NCI-H1930 (cell line): ENCODE measurements around the gene MCEMP1.

Experiments used
- DNase-seq, 2 experiments: peaks; one replicate each; lab custom pipeline; 2025; lab: John Stamatoyannopoulos, UW

Gene MCEMP1

DNA sequence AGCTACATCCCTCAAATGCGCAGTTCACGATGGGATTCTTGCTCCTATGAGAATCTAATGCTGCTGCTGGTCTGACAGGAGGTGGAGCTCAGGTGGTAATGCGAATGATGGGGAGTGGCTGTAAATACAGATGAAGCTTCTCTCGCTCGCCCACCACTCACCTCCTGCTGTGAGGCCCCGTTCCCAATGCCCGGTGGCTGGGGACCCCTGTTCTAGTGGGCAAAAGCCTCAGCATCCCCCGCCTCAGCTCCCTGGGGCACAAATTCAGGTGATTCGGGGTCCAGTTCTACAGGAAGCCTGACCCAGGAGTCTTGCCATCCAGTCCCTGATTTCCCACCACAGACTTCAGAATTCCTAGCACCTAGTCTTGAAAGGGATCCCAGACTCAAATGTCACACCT lies 4.4 kb upstream of the MCEMP1 start:
- DNase-seq, result no peak

DNA sequence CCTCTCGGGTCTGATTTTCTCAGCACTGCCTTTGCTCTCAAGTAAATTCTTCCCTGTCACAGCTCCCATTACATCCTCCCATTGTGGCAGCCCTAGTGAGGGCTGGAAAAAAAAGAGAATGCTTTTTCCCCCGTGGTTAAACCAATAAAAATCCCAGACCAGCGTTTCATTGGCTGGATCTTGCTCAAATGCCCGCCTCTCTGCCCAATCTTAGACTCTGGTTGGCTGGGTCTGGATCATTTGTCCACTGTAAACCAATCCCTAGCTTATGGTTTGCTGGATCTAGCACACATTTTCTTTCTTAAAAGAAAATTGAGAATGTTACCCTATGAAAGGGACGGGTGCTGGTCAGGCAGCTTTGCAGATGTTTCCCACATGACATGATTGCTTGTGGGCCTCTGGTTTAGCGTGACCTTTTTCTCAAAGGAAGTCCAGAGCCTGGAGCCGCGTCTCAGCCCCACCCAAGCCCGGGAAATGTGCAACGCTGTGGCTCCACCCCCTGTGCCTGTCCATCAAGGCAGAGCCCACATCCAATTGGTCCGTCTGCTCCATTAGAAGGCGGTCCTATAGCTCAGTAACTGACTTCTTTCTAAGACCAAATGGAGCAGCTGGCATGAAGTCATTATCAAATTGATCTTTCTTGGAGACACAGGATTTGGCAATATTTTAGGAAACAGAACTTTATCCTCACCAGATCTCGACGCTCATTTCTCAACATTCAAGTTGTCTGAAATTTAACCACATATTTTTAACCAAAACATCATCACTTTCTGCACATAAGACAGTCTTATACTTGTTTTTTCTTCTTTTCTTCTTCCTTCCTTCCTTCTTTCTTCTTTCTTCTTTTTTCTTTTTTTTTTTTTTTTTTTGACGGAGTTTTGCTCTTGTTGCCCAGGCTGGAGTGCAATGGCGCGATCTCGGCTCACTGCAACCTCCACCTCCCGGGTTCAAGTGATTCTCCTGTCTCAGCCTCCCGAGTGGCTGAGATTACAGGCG lies 2.6 kb upstream of the MCEMP1 start:
- DNase-seq, result no peak

DNA sequence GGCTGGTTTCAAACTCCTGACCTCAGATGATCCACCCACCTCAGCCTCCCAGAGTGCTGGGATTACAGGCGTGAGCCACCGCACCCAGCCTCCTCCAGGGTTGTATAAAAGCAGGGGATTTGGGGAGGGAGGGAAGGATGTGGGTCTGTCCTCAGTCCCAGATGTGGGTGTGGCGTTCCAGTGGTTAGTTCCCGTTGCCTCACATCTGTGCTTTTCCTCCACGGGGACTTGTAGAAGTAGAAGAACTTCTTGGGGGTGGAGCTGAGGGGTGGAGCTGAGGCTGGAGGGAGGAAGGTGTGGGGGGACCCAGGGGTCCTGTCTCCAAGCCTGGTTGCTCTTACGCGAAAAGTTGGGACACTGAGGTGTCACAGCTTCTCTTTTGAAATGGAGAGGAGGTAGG lies 514 bp upstream of the MCEMP1 start:
- DNase-seq, result no peak

DNA sequence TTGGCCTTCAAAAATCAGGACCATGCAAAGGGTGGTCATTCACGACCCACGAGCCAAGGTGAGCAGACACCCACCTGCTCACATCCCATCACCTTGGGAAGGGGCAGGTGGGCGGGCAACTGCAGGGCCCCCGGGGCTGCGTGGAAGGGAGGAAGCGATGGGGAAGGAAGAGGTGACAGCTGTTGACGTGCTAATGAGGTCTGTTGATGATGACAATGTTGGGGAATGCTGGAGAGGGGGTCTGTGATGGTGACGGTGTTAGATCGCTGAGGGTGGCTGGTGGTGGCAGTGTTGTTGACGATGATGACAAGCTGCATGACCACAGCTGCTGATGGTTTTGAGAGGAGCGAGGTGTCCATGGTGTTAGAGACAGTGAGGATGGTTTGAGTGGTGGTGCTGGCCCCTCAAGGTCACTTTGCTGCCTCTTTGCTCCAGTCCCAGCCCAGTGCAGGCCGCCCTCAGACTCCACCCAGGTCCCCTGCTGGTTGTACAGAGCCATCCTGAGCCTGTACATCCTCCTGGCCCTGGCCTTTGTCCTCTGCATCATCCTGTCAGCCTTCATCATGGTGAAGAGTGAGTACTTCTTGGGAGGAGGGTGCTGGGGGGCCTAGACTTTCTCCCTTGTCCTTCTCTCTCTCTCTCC lies 900 bp downstream of the MCEMP1 start:
- DNase-seq, result no peak

DNA sequence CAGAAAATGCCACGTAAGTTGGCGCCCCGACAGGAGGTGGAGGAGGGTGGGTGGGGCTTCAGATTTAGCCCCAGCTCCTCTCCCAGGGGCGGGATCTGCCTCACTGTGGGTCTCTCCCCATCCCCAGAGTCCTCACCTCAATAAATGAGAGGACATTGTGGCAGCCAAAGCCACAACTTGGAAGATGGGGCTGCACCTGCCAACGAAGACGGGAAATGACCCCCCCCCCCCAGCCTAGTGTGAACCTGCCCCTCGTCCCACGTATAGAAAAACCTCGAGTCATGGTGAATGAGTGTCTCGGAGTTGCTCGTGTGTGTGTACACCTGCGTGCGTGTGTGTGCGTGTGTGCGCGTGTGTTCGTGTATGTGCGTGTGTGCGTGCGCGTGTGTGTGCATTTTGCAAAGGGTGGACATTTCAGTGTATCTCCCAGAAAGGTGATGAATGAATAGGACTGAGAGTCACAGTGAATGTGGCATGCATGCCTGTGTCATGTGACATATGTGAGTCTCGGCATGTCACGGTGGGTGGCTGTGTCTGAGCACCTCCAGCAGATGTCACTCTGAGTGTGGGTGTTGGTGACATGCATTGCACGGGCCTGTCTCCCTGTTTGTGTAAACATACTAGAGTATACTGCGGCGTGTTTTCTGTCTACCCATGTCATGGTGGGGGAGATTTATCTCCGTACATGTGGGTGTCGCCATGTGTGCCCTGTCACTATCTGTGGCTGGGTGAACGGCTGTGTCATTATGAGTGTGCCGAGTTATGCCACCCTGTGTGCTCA lies 2.3 kb downstream of the MCEMP1 start:
- DNase-seq, result peak in 1 of 2 experiments; percentile 17

DNA sequence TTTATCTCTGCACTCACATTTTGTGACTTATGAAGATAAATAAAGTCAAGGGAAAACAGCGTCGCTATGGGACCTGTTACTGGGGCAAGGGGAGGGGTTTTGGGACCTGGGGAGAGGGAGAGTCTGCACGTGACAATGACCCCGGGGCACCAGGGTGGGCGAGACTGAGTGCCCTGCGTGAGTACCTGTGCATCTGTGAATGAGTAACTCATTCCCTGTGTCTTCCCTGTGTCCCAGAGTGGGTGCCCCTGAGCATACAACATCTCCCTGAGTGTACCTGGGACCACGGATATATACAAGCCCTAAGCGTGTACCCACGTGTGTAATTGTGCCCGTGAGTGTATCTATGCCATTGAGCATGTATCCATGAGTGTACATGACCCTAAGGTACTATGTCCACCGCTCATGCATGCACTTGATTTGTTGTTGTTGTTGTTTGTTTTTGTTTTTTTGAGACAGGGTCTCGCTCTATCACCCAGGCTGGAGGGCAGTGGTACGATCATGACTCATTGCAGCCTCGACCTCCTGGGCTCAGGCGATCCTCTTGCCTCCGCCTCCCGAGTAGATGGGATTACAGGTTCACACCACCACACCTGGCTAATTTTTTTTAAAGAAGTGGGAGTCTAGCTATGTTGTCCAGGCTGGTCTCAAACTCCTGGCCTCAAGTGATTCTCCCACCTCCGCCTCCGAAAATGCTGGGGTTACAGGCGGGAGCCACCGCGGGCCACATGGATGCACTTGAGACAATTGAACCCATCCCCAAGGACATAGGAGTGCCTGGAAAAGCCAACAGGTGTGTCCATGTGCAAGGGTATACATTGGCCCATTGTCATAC lies 3.1 kb downstream of the MCEMP1 start:
- DNase-seq, result no peak

DNA sequence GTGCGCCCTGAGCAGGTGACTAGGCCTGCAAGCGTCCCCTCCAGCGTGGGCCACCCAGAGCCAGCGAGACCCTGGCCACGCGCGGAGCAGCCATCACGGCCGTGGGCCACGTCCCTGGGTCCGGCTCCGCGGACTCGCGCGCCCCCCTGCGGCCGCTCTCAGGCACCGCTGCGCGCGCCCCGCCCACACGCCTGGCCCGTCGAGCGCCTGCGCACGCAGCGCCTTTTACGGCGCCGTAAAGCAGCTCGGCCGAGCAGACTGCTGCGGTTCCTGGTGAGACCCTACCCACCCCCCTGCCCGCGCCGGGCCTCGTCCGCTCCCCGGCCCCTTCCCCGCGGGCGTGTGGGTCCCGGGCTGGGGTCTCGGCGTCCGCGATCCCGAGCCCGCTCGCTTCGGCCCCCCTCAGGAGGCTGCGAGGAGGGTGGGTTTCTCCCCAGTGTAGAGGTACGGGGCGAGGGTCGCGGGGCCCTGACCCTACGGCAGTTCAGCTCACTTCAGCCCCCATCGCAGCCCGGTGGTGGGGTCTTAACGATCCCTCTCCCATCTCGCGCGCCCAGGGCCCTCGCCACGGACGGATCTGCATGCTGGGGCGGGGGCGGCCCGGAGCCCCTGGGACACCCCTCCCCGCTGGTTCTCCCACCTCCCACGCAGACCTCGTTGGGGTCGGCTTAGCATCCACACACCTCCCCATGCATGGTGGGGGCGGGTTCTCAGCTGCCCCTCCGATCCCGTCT lies 3.9 kb downstream of the MCEMP1 start, which contains the start of gene TRAPPC5:
TSS of gene TRAPPC5 (plus strand) at position 228 of the 734 bp plus-strand sequence. CDS start 1,421 bp downstream, outside the sequence.
- DNase-seq, result peak; percentile 60 to 81

DNA sequence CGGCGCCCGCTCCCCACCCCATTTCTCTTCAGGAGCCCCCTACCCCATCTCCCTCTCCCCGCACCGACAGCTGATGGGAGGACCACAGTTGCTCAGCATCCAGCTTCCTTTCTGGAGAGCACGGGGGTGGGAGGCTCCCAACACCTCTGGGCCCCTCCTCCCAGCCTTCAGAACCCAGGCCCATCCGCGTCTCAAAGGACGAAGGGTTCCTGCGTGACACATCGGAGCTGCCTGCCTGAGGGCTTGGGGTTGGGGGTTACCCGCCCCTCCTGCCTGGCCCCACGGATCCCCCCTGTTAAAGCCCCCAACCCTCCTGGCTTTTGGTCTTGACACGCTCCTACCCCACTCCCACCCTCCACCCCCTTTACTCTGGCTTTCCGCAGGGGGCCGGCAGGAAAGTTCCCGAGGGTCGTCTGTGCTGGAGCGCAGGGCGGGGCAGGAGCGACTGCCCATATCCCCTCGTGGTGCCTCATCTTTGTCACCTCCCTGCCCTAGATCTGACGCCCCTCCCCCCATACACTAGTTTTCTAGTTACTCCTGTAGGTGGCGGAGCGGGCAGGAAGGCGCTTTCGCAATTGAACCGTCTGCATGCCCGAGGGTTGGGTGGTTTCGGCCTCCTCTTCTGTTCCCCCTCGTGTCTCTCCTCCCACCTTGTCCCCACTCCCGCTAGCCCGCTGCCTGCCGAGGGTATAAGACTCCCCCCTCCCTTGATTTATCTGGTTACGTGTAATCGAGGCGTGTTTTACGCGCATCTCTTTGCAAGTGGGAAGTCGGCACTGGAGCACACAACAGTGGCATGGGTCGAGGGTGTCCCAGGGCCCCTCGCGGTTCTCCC lies 4.7 kb downstream of the MCEMP1 start:
- DNase-seq, result peak; percentile 22 to 24

DNA sequence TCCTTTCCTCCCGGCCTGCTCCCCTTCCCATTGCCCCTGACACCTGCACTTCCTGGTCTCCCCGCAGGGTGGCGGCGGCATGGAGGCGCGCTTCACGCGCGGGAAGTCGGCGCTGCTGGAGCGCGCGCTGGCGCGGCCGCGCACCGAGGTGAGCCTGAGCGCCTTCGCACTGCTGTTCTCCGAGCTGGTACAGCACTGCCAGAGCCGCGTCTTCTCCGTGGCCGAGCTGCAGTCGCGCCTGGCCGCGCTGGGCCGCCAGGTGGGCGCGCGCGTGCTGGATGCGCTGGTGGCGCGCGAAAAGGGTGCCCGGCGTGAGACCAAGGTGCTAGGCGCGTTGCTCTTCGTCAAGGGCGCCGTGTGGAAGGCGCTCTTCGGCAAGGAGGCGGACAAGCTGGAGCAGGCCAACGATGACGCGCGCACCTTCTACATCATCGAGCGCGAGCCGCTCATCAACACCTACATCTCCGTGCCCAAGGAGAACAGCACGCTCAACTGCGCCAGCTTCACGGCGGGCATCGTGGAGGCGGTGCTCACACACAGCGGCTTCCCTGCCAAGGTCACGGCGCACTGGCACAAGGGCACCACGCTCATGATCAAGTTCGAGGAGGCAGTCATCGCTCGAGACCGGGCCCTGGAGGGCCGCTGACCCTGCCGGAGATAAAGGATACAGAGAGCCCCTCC lies 5.4 kb downstream of the MCEMP1 start:
- no peak for DNase-seq

DNA sequence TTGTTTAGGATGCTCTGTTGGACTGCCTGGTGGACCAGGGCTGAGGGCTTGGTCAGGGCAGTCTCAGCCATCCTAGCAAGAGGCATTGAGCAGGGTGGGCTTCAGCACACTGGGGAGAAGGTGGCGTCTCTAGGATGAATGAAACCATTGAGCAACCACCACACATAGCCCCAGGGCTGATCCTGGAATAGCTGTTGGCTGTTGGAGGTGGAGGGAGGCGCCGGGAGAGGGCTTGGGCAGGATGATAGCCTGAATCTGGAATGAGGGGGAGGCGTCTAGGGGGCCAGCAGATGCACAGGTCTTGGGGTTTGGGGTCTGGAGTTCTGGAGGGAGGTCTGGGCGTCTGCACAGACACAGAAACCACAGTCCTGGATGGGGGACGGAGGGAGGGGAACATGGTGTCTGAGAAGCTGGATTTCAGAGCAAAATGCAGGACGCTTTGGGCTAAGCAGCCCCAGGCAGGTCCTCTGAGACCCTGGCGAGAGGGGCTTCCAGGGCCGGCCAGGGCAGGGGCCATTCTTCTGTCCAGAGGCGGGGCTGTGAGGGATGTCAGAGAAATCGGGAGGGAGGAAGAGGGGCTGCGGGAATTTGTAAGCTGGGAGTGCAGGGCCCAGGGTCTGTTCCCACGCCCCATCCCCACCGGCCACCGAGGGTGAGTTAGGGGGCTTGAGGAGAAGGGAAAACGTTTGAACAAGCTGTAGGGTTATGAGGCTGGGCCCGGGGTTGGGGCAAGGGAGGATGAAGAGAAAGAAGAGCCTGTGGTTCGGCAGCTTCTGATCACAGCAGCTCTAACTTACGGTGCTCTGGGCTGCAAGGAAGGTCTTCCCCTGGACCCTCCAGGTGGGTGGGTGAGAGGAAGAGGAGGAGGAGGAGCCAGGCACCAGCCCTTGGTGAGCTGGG lies 8.9 kb downstream of the MCEMP1 start:
- DNase-seq, result no peak

DNA sequence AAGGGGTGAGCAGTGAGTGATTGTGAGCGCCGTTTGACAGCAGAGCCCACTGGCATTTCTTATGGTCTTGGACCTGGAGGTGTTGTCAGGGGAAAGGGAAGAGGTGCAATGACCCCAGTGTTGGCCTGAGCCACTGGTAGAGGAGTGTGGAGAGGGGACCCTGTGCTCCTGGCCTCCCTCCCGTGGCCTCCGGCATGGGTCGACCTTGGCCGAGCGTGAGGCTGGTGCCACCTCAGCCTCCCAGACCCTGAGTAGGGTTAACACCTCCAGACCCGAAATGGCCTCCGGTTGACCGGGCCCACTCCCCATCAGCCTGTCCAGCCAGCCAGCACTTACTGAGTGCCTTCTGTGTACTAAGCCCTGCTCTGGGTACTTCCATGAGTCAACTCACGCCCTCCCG lies 10.3 kb downstream of the MCEMP1 start:
- no peak for DNase-seq

DNA sequence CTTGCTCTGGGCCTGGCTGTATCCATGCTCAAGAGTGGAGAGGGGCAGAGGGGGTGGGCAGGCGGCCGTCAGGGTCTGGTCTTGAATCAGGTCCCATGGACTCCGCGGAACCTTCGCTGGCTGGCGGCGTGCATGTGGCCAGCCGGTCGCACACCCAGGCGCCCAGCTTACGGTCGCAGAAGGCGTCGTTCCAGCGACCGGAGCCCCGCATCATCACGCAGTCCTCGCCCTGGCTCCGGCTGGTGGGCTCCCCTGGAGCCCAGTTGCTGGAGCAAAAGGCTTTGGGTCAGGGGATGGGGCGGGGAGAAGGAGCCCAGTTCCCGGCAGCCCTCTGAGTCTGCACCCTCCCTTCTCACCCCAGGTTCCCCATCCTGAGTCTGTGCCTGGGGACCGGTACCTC lies 12.3 kb downstream of the MCEMP1 start:
- DNase-seq, result no peak

DNA sequence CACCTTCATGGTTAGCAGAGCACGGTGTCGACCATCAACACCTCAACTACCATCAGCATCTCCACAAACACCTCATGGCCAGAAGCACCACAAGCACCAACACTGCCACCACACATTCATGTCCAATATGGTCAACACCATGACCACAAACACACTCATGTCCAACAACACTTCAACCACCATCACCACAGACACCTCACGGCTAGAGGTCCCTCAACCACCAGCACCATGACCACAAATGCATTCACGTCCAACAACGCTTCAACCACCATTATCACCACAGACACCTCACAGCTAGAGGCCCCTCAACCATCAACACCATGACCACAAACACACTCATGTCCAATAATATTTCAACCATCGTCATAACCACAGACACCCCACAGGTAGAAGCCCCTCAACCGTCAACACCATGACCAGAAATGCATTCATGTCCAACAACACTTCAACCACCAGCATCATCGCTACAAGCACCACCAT lies 13.9 kb downstream of the MCEMP1 start:
- DNase-seq, result no peak

DNA sequence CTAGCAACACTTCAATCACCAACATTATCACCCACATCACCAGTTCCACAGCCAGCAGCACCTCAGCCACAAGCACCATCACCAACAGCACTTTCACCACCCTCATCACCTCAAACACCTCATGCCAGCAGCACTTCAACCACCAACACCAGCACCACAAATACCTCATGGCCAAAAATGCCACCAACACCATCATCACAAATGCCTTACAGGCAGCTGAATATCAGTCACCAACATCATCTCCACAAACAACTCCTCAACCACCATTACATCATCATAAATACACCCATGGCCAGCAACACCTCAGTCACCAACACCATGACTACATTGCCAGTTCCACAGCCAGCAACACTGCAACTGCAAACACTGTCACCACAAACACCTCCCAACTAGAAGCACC lies 14.6 kb downstream of the MCEMP1 start:
- DNase-seq, result no peak

DNA sequence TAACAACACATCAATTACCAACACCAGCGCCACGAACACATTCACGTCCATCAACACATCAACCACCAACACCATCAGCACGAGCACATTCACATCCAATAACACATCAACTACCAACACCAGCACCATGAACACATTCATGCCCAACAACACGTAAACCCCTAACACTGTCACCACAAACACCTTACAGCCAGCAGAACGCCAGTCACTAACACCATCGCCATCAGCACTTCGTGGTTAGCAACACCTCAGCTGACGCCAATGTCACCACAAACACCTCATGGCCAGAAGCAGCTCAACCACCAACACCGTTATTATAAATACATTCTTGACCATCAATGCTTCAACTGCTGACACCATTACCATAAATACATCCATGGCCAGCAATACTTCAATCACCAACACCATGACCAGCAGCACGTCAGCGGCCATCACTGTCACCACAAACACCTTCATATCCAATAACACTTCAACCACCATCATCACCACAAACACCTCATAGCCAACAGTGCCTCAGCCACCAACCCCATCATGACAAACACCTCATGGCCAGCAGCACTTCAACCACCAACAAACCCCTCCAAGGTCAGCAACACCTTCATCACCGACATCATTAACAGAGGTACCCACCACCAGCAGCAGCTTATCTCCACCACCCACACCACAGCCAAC lies 15.7 kb downstream of the MCEMP1 start:
- DNase-seq, result no peak

DNA sequence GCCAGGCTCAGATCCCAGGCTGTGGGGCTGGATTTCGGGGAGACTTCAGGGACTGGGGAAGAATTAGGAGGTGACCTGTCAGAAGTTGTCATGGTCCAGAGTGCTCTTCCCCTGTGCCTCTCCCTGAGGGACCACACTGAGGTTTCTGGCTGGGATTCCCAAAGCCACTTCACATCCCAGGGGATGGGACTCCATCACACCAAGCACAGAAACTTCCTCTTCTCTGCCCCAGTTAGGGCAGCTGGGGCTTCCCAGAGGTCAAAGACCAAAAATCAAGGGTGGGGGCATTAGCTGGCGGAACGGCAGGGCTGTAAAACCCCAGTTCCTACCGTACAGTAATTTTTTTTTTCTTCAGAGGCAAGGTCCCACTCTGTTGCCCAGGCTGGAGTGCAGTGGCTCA lies 17.6 kb downstream of the MCEMP1 start:
- no peak for DNase-seq

DNA sequence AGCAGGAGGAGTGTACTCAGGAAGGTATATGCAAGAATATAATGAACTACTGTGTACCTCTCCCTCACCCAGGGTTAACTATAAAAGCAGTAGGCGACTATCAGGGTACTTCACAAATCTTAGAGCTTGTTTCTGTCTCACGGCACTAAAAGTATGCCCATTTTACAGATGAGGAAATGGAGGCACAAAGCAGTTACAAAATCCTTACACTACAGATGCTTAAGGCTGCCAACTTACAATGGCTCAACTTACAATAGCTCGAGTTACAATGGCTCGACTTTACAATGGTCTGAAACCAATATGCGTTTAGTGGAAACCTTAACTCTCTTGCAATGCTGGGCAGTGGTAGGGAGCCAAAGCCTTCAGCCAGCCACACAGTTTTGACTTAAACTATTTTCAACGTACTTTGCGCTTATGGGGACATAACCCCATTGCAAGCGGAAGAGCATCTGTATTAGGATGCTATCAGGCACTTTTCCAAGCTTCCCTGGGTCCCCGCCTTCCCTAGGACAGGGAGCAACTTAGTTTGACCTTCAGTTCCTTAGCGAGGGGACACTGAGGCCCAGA lies 20.9 kb downstream of the MCEMP1 start:
- DNase-seq, result no peak
